IPS-NIHi7 (cell line): ENCODE measurements around the gene PTRH1.

Experiments
- DNase-seq: peaks from one replicate; pipeline ENCODE4 v3.0.0; 2012; ENCODE audit warnings: mixed read lengths; ENCODE audit errors: extremely low spot score

Gene PTRH1

DNA sequence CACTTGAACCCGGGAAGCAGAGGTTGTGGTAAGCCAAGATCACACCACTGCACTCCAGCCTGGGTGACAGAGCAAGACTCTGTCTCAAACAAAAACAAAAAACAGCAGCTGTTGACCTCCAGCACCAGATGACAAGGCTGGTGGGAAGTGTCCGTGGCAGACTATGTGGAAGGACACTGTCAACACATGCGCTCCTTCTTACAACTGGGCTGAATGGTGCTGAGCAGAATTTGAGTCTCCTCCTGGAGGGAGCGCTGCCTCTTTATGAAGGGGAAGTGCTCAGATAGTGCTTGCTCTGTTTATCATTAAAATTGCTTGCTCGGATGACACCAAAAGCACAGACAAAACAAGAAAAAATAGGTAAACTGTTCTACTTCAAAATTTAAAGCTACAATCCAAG lies 17.9 kb downstream of the PTRH1 start:
- DNase-seq: no peak

DNA sequence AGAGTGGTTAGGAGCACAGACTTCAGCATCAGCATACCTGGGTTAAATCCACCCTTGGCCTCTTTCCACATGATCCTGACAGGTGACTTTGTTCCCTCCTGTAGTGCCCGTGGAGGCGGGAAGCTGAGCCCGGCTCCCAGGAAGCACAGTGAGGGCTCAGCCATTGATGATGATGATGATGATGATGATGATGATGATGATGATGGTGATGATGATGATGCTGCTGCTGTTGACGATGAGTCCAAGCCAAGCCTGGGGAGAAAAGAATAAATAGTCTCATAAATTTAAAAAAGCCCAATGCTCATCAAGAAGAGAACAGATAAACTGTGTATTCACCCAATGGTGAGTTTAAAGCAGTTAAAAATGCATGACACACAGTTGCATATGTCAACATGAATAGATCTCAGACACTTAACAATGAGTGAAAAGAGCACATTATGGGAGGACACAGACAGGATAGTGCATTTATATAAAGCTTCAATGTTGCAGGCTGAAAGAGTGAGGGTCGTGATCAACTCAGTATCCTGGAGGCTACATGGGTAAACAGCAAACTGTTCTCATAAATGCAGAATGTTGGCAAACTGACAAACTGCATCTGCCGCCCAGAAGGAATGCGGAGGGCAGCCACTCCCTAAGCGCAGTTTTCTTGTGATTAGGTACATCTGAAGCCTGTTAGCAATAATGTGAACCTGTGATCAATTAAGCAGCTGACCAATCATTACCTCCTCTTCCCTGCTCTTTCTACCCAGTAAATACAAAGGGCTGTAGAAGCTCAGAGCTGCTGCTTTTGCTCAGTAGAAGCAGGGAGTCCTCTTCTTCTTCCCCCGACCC lies 20.4 kb downstream of the PTRH1 start:
- DNase-seq: no peak

DNA sequence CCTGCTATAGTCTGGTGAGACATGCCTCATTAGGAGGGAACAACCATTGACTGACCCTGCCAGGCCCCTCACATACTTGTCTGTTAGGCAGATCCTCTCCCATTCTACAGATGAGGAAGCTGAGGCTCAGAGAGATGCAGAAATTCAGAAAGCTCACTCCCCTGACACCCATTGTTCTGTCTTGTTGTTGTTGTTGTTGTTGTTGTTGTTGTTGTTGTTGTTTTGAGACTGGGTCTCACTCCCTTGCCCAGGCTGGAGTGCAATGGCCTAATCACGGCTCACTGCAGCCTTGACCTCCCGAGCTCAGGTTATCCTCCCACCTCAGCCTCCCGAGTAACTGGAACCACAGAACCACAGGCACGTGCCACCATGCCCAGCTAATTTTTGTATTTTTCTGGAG lies 21.8 kb downstream of the PTRH1 start:
- DNase-seq: no peak

GRCh38 chr9:127693143-127693542 lies 22.3 kb downstream of the PTRH1 start:
- no peak for DNase-seq

GRCh38 chr9:127692071-127692470 lies 23.4 kb downstream of the PTRH1 start:
- DNase-seq: no peak

DNA sequence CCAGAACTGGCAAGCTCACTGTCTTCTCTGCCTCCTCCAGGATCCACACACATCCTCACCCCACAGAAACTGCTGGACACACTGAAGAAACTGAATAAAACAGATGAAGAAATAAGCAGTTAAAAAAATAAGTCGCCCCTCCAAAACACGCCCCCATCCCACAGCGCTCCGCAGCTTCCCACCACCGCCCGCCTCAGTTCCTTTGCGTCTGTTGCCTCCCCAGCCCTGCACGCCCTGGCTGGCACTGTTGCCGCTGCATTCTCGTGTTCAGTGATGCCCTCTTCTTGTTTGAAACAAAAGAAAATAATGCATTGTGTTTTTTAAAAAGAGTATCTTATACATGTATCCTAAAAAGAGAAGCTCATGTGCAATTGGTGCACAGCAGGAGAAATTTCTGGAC lies 24.7 kb downstream of the PTRH1 start:
- no peak for DNase-seq

DNA sequence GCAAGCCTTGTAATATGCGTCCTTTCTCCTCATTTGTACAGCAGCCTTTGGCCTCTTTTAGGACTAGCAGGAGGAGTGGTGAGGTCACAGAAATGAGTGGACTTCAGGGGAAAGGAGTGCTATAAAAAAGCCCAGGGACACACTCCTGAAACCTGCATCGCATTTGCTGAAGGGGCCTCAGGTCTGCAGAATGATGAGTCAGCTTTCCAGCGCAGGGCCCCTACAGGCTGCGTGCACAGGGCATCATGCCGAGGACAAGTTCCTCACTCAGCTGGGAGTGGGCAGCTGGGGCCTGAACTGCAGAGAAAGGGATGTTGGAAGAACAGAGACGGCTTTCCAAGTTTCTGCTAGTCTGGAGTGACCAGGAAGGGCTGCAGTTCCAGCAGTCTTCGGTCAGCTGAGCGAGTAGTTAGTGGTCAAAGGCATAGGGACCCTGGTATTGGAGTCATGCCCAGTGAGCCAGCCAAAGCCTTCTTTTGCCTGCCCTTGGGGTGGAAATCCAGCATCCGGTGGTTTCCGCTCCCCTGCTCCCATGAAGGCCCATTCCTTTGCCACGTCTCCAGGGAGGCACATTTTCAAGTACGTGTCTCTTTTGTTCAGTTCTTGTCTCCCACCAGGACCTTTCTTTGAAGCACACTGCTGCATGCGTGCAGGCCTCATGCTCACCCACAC lies 26.0 kb downstream of the PTRH1 start:
- no peak for DNase-seq

DNA sequence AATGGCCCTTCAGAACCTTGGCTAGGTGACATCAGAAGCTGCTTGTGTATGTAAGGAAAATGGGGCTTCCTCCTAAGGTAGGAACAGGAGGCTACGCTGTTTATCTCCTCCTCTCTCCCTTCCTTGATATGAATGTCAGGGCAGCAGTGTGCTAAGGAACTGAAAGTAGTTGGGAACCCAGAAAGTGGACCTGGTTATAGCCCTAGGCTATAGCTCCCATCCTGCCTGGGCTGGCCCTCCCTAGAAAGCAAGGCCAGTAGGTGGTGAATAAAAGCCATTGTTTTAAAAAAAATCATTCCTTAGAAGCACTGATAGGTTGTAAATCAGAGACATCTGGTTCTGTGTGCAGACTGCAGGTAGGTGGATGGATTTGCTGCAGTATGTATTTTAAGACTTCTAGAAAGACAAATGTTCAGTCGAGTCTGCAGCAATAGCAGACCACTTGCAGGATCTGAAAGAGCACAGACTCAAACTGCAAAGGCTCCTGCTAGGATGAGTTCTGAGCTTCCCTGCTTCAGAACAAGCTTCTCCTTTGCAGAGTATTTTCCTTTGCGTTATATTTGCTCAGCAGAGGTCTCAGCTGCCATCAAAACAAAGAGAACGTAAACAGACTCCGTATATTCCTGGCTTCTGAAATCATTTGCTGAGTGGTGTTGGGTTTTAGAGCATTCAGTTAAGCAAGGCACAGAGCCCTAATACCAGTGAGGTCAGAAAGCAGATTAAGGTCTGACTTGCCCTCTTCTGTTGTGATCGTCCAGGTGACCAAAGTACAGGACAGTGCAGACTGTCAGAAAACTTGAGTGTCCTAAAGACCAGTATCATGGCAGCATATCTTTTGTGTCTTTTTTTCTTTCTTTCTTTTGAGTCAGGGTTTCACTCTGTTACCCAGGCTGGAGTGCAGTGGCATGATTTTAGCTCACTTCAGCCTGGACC lies 28.7 kb downstream of the PTRH1 start:
- no peak for DNase-seq

DNA sequence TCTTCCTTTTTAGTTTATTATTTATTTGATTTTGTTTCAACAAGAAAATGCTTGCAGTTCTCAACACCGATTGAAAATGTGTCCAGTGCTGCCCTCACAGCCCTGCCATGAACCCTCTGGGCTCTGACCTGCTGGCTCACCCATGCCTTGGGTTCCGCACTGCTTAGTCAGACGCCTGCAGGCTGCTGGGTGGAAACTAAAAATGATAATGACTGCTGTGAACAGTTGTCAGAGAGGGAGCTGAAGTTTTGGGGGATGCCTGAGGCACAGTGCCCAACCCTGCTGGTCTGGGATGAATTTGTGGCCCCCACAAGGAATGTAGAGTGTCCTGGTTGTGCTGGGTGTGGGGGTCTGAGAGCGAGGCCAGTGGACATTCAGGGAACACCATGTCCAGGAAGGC lies 30.9 kb downstream of the PTRH1 start:
- no peak for DNase-seq

- DNase-seq: no peak
Measured at GRCh38 chr9:127683723-127684122, 31.7 kb downstream of the PTRH1 start.

DNA sequence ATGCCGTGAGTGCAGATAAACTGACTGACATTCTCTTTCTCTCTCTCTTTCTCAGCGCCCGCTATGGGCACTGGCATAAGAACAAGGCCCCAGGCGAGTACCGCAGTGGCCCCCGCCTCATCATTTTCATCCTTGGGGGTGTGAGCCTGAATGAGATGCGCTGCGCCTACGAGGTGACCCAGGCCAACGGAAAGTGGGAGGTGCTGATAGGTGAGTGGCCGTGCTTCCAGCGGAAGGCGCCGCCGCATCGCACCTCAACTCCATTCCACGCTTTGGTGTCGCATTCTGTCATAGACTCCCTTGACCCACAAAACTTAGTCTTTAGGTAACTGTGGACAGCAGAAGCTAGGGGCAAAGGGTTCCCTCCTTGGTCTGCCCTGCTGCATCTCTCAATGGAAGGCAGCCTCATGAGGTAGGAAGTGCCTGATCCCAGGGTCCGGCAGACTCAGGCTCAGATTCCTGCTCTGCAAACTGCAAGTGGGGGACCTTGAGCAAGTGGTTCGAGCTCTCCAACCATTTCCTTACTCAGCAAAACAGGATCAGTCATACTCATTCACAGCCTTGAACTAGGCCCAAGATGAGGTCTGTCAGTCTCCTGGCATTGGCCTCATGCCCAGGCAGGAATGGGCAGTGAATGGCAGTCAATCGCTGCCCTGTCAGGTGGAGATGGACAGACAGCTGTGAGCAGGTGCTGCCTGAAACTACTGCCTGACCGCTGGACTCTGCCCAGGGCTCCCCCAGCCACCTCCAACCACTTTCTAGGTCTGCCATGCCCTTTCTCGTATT lies 32.9 kb downstream of the PTRH1 start:
- DNase-seq: no peak

DNA sequence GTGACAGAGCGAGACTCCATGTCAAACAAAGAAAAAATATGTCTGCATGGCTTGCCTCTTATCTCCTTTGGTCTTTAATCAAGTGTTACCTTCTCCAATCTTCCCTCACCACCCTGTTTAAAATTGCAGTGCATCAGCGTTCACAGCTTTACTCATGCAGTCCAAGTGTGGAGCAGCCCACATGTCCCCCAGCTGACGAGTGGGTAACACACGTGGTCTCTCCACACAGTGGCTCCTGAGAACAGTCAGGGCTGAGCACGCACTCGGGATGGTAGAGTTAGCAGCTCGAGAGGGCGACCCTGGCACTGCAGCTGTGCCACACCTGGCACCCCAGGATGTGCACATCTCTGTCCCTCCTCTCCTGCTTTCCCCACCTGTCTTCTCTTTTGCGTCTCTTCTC lies 34.6 kb downstream of the PTRH1 start:
- DNase-seq: no peak

DNA sequence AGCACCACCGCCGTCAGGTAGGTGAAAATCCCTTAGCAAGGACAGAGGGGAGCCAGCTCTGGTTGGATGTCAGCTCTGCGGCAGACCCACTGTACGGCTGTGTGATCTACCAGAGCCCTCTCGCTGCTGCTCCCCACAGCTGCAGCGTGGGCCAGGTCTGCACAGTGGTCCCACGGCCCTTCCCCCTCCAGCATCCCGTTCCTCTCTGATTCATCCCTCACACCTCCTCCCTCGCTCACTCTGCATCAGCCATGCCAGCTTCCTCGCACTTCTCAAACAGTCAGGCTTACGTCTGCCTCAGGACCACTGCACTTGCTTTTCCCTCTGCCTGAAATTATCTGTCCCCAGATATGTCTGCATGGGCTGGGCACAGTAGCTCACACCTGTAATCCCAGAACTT lies 35.2 kb downstream of the PTRH1 start:
- no peak for DNase-seq

GRCh38 chr9:127679506-127679905 lies 36.0 kb downstream of the PTRH1 start:
- no peak for DNase-seq

DNA sequence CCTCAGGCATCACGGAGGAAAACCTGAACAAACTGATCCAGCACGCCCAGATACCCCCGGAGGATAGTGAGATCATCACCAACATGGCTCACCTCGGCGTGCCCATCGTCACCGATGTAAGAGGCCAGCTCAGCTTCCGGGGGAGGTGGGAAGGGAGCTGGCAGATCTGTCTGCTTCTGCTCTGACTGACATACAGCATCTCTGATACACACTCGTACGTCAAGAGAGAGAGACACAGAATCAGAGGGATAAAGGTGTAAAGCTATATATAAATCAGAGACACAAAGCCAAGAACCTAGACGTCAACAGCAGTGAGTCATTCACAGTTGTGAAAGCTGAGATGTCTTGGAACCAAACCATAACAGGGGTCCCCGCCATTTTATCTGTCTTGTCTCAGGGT lies 38.8 kb downstream of the PTRH1 start:
- no peak for DNase-seq

DNA sequence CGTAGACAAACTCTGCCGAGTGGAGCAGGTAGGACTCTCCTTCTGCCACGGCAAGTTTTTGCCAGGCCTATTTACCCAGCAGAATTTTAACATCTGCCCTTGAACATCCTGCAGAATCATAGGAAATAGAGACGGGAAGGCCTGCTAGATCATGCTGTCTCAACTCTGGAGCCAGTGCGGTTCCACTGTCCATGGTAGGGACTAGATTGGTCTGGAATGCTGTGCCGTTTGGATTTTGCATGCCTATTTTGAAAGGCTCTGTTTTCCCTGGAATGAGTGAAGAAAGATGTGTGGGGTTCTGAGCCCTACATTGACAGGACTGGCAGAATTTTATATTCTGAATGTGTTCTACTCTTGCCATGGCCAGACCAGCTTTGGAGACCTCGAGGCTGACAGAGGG lies 42.2 kb downstream of the PTRH1 start:
- no peak for DNase-seq

DNA sequence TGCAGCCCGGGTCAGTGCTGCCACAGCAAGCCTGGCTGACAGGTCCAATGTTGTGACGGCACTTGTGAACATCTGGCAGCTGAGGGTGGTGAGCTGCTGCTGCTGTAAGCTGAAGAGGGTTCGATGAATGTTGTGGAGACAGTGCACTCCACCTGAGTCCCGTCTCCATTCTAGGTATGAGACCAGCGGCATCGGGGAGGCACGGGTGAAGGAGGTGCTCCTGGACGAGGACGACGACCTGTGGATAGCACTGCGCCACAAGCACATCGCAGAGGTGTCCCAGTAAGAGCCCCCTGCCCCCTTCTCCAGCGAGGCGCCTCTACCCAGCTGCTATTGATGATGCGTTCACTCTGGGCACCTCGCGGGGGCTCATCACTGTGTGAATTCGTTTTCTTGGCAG lies 47.6 kb downstream of the PTRH1 start:
- no peak for DNase-seq

DNA sequence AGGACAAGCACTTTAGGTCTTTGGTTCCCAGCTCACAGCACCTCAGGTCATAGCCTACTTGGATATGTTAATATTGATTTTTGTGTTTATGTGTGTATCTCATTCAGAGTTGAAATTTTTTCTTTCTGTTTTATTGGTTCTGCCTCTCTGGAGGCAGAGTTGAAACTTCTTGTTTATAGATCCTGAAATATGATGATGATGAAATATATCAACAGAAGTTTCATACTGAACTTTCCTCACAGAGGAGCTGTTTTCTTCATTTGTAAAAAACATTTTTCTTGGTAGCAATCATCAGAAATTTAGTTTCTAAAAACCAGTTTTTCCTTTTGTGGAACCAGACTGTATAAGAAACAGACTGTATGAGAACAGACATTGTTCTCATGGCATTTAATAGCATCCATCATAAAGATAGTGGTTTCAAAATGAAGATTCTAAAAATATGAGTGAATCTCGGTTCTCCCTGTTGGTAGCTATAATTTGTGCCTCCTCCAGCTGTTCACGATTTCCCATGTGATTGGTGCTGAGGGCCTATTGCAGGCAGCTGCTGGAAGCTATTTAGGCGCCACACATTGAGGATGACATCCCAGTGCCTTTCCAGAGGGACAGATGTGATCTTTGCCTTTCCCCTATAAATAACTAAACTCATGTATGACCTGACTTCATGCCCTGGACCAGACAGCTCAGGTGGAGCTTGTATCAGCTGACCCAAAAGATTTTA lies 48.2 kb downstream of the PTRH1 start:
- no peak for DNase-seq

- no peak for DNase-seq
Measured at GRCh38 chr9:127664678-127665507, 50.6 kb downstream of the PTRH1 start.

DNA sequence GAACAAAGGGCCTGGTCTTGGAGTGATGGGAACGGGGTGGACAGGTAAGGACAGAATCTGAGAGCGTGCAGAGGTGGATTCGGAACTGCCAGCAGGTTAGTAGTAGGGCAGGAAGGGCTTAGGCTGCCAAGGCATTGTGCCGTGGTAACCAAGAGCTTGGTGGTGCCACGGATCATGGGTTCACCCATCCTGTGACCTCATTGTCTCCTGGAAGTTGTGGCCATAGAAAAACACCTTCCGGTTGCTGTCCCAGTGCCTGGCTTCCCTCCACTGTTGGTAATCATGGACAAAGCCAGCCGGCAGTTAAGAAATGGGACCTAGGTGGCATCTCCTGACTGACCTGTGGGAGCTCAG lies 51.2 kb downstream of the PTRH1 start:
- no peak for DNase-seq
